GM13977 (cell line): ENCODE results near the gene BOLA2B.
"Not testable (repeated sequence)": the region's sequence is repeated elsewhere in the genome, so short reads cannot be mapped to it uniquely, and the experiment has no call there.

Experiments used
- DNase-seq: peaks from one replicate; pipeline ENCODE4 v3.0.0; 2012; ENCODE audit warnings: low spot score
- in situ Hi-C: fragments of 300-500 bp; cut with MboI; formaldehyde crosslinking; loops from one replicate; pipeline ENCODE4 v1.12.0; 2022; ENCODE audit warnings: low sequenced_read_pairs, low pct_unique_long_range_greater_than_20kb, mixed read lengths, inconsistent platforms; ENCODE audit not compliant: unreplicated experiment

BOLA2B gene

DNA sequence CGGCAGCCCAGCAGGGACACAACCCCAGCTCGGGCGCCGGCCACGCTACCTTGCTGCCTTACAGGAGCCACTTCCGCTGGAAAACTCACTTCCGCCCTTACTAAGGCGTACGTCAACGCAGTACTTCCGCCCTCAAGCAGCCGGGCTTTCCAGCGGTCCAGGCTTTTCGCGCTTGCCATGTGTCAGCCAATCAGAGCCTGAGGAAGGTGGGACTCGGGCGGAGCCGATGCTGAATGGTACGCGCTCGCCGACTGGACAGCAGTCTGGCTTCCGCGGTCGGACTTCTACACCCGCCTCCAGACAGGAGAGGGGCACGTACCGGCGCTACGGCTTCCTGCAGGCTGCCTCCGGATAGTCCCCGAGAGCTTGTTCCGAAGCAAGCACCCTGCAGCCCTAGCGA, at the start of gene BOLA2B, which contains the start of gene SLX1A:
BOLA2B (minus strand) TSS at position 52 of the 400 bp plus-strand sequence. CDS start 71 bp downstream, outside the sequence.
SLX1A (plus strand) TSS at position 261 of the 400 bp plus-strand sequence. CDS start 210 bp downstream, outside the sequence.
- DNase-seq, in situ Hi-C loops: not testable (repeated sequence)

DNA sequence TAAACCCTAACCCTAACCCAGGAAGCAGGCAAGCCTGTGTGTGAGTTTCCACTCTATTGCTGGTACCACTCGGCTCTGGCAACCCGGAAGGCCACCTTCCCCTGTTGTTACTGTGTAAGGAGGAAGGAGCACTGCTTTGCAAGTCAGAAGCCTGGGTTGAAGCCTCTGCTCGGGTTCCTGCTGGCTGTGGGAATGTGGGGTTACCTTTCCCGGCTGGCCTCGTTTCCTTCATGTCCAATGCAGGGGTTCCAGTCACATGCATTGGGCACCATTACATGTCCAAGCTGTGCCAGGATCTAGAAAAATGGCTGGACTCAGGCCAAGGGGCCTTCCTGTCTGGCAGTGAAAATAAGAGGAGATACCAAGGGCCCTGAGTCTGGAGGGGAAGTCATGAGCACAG, 23.6 kb upstream of the BOLA2B start:
- in situ Hi-C loops, DNase-seq: not testable (repeated sequence)

DNA sequence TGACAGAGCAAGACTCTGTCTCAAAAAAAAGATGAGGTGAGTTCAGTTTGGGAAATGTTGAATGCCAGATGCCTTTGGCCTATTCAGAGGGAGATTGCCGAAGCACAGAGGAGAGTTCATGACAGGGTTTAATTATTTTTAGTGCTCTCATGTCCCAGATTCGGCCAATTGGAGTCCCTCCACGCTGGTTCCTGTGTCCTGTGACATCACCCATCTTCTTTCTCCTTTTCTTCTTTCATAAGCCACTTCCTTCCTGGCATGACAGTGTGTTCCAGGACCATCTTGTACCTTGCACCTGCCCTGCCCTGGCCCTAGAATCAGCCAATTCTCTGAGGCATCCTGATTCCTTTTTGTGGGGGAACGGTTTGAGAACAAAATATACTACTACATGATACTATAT, 17.9 kb upstream of the BOLA2B start:
- in situ Hi-C loops, DNase-seq: not testable (repeated sequence)

DNA sequence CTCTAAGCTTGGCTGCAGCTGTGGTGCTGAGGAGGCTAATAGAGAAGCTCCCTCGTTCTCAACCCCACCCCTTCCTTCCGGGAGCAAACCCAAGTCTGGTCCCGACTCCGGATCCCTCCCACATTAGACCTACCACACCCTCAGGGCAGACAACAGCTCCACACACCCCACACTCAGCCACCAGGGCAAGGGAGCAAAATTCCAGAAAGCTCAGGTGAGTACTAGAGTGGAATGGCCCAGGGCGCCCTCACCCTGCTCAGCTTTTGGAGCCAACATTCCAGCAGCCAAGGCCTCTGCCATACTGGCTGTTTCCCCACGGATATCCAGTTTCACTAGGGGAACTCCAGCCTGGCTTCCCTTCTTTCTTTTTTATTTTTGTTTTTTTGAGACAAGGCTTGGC, 15.6 kb upstream of the BOLA2B start:
- in situ Hi-C loops, result not testable (repeated sequence)

DNA sequence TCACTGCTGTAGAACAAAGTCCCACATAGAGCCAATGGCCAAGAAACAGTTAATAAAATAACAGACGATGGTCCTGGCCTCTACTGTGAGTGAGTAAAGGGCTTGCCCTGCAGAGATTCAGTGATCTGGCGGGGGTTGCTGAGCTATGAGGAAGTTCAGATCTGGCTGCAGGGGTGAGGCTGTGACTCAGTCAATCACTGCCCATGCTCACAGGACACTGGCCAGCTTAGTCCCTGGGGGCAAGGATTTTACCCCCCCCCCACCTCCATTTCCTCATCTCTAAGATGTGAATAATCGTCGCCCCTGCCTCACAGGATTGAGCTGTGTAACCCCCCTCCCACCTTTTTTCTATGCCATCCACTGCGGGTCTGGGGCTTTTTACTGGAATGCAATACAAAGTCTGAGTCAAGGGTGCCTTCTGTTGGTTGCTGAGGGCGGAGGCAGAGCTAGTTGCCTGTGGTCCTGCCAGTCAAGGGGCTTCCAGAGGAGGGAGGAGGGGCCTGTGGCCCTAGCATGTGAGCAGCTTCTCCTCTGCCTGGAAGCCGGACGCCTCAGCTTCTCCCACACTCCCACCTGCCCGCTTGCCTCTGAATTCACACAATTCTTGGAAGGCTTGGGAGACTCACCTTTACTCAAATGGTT, 13.7 kb upstream of the BOLA2B start:
- DNase-seq, in situ Hi-C loops: not testable (repeated sequence)

More for the DNA sequence above, 15.6 kb upstream of the BOLA2B start:
- not testable (repeated sequence) for DNase-seq

DNA sequence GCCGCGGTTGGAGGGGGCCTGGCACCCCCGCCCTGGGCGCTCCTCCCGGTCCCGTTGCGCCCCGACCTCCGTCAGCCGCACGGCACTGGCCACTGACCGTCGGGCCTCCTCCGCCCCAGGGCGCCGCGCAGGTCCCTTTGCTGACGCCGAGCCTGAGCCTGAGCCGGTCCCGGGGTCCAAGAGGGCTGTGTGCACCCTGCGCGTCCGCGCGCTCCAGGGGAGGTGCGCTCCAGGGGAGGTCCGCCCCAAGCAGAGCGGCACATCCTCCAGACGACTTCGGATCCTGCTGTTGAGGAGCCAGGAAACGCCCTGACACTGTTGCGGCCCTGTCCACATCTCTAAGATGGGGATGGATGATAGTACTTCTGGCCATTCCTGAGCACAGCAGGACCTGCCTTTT, 12.8 kb upstream of the BOLA2B start:
- in situ Hi-C loops, DNase-seq: not testable (repeated sequence)

DNA sequence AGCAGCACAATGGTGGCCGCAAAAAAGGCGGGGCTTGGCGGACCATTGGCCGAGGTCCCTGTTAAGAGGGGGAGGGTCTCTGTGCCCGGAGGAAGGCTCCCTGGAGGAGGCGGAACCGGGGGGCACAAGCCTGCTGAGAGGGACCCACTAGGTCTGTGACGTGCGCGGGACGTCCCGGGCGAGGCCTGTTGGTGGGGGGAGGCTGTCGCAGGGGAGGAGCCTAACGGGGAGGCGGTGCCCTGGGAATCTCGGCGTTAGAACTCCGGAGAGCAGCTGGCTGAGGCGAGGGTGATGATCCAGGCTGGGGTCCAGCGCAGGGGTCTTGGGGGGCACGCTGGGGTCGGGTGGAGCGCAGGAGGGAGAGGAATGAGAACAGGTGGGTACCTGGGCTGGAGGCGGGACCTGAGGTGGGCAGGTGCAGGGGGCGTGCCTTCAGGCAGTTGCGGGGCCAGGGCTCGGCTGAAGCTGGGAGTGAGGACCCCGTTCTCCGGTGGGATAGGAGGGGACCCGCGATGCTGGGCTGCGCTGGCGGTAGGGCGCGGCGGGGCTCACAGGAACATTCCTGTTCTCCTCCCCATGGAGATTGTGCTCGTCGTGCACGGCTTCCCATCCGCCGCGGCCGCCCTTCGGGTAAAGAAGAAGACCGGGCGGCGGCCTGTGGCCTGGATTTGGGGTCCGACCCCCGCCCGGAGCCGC, 12.2 kb upstream of the BOLA2B start:
- DNase-seq, in situ Hi-C loops: not testable (repeated sequence)

DNA sequence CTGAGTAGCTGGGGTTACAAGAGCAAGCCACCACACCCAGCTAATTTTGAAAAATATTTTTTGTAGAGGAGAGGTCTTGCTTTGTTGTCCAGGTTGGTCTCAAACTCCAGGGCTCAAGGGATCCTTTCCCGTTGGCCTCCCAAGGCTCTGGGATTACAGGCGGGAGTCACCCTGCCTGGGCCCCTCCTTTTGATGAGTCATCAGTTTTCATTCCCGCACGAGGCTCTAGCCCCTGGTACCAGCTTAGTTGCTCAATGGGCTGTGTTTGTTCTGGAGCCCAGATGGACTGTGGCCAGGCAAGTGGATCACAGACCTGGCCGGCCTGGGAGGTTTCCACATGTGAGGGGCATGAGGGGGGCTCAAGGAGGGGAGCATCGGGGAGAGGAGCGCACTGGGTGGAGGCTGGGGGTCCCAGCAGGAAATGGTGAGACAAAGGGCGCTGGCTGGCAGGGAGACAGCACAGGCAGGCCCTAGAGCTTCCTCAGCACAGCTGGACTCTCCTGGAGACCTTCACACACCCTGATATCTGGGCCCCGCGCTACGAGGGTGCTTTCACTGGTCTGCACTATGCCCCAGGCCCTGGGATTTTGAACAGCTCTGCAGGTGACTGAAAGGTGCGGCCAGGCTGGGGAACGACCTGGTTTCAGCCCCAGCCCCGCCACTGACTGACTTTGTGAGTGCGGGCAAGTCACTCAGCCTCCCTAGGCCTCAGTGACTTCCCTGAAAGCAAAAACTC, 6.3 kb upstream of the BOLA2B start:
- DNase-seq, in situ Hi-C loops: not testable (repeated sequence)

DNA sequence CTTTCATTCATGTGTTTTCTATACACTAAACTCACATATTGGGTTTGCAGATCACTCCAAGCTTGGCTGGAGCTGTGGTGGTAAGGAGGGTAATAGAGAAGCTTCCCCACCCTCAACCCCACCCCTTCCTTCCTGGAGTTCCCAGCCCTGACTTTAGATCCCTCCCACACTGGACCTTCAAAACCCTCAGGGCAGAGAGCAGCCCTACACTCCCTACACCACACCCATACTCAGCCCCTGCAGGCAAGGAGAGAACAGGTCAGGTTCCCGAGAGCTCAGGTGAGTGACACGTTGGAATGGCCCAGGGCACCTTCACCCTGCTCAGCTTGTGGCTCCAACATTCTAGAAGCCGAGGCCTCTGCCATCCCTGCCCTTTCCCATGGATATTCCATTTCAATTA, 5.6 kb upstream of the BOLA2B start, which contains the start of gene SULT1A3:
SULT1A3 (plus strand) TSS at position 207 of the 400 bp plus-strand sequence. CDS start 1,474 bp downstream, outside the sequence.
- in situ Hi-C loops, DNase-seq: not testable (repeated sequence)

DNA sequence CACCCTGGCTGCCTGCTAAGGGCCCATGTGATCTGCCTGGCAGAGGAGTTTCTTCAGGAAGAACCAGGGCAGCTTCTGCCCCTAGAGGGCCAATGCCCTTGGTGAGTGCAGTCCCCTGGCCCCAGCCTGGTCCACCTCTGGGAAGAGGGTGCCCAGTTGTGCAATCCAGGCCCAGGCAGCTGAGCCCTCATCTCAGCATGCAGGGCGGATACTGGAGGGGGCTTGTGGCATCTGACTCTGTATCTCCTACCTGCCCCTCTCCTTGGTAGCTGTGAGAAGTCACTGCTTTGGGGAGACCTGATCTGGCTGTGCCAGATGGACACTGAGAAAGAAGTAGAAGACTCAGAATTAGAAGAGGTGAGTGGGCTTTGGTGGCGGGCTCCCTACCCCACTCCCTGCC, 3.5 kb upstream of the BOLA2B start:
- in situ Hi-C loops, DNase-seq: not testable (repeated sequence)

DNA sequence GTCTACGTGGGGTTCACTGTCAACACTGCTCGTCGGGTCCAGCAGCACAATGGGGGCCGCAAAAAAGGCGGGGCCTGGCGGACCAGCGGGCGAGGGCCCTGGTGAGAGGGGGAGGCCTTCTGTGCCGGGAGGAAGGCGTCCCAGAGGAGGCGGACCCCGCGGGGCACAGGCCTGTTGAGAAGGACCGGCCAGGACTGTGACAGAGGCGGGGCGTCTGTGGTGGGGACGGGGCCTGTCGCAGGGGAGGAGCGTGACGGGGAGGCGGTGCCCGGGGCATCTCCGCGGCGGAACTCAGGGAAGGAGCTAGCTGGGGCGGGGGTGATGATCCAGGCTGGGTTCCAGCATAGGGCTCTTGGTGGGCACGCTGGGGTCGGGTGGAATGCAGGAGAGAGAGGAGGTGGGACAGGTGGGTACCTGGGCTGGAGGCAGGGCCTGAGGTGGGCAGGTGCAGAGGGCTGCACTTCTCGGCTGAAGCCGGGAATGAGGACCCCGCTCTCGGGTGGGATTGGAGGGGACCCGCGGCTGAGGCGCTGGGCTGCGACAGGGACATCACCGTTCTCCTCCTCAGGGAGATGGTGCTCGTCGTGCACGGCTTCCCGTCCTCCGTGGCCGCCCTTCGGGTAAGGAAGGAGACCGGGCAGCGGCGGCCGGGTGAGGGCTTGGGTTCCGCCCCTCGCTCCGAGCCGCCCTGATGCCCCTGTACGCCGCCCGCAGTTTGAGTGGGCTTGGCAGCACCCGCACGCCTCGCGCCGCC, 883 bp upstream of the BOLA2B start:
- in situ Hi-C loops, DNase-seq: not testable (repeated sequence)

DNA sequence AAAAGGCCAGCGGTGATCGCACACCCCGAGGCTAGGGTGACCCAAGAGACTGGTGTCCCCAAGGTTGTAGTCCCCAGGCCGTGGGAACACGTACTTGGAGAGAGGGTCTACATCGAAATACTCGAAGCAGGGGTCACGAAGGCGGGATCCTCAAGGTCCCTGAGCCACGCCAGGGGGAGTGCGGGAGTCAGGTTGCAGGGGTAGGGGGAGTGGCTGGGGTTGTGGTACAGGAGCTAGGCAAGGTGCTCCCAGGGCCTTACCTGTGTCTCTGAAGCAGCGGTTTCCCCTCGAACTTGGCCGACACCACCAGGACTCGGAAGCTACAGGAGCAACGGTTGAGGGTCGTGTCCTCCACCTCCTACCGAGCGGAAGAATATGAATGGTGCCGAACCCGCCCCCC, 368 bp downstream of the BOLA2B start:
- DNase-seq, in situ Hi-C loops: not testable (repeated sequence)

DNA sequence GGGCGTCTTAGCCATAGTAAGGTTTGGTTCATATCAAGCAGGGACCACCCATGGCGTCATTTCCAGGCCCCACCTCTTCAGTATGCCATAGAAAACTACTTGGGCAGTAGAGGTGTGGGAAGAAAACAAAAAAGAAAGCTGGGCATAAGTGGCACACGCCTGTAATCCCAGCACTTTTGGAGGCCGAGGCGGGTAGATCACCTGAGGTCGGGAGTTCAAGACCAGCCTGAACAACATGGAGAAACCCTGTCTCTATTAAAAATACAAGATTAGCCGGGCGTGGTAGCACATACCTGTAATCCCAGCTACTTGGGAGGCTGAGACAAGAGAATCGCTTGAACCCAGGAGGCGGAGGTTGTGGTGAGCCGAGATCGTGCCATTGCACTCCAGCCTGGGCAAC, 2.3 kb downstream of the BOLA2B start:
- in situ Hi-C loops, DNase-seq: not testable (repeated sequence)
